Tibial nerve (tissue), 4 donors: Measurements from ENCODE around the gene SCAMP4. TPM values are rescaled to one million over a fixed set of nuclear protein-coding genes. Genes with fewer than 3 reads are reported as not detected.

ENCODE experiments used
- DNase-seq, 2 donors: peaks; one replicate each; pipeline ENCODE4 v3.0.0-alpha.2; 2019; ENCODE audit warnings: low spot score in 2 of 2
- H3K27ac ChIP-seq, 4 donors: fragments of 200-600 bp; sonication (generic) in 3 of 4; one replicate each; pipeline ENCODE4 v1.5.1; 2017 to 2019; ENCODE audit warnings: mild to moderate bottlenecking in 1 of 4
- H3K27me3 ChIP-seq, 2 donors: fragments of 200-600 bp; sonication (generic) in 1 of 2; one replicate each; pipeline versions ENCODE4 v1.5.1 to v1.6.0; 2017 to 2019
- H3K36me3 ChIP-seq, 3 donors: fragments of 200-600 bp; sonication (generic); one replicate each; pipeline ENCODE4 v1.5.1; 2018 to 2019
- H3K4me1 ChIP-seq, 4 donors: fragments of 200-600 bp; sonication (generic) in 3 of 4; one replicate each; pipeline ENCODE4 v1.5.1; 2017 to 2019
- H3K4me3 ChIP-seq, 4 donors: fragments of 200-600 bp; sonication (generic) in 3 of 4; one replicate each; pipeline ENCODE4 v1.5.1; 2017 to 2019; ENCODE audit warnings: mild to moderate bottlenecking in 1 of 4, moderate library complexity in 1 of 4
- H3K9me3 ChIP-seq, 4 donors: fragments of 200-600 bp; sonication (generic) in 3 of 4; one replicate each; pipeline ENCODE4 v1.5.1; 2017 to 2019
- CTCF ChIP-seq, 5 experiments: fragments of 200-600 bp in 3 of 5; fragments of 450-650 bp in 2 of 5; sonication (generic) in 3 of 5; IDR thresholded peaks; one replicate each; pipeline ENCODE4 v1.5.1; 2016 to 2019; ENCODE audit warnings: antibody characterized with exemption in 5 of 5, mild to moderate bottlenecking in 3 of 5, moderate library complexity in 2 of 5
- EP300 ChIP-seq, 2 donors: sonication (generic); formaldehyde crosslinking; IDR thresholded peaks; one replicate each; pipeline ENCODE4 v1.6.1; 2017; ENCODE audit warnings: antibody characterized with exemption in 2 of 2, mild to moderate bottlenecking in 1 of 2
- POLR2A ChIP-seq, 2 donors: fragments of 450-650 bp; IDR thresholded peaks; one replicate each; pipeline ENCODE4 v1.6.1; 2017; ENCODE audit warnings: antibody characterized with exemption in 2 of 2, mild to moderate bottlenecking in 2 of 2, moderate library complexity in 2 of 2
- WGBS, 2 donors: methylation state at CpG; one replicate each; pipeline ENCODE4 v1.1.5; 2018; 5-methylcytosine and 5-hydroxymethylcytosine counted together
- total RNA-seq, 4 donors: library from RNA; depleted of rRNA; stranded (reverse); fragments of >200 nt; gene quantifications; one replicate each; pipeline ENCODE4 v1.1.0, GENCODE V29; 2016

The SCAMP4 gene
- total RNA-seq, 4 donors from 2014 or later: 34.7 to 65.7 (median 56.2) TPM

GRCh38 chr19:1975162-1975480, 69.9 kb downstream of the SCAMP4 start:
- no peak for DNase-seq
- Histone ChIP-seq H3K4me3 (no peak overlapping the region), H3K27ac (no peak overlapping the region), H3K36me3 (peaks cover 0 to 73% (median 14%) of the 10 kb centered on the region in 3 donors), H3K27me3 (no peaks in the 10 kb centered on the region), H3K9me3 (no peaks in the 10 kb centered on the region), H3K4me1 (peaks cover 0 to 5% (median under 1%) of the 10 kb centered on the region in 4 donors)
- no peak for TF ChIP-seq POLR2A (IDR thresholded peaks at IDR 0.05)
- TF ChIP-seq EP300 (IDR thresholded peaks at IDR 0.05): no peak
- TF ChIP-seq CTCF (IDR thresholded peaks at IDR 0.05): no peak
- WGBS, 2 donors: 78 to 89% methylated on average over 15 to 20 of the region's 20 CpGs

Other genes with a start within 250 kb of the SCAMP4 start
- not detected for gene ONECUT3, start 151.9 kb upstream of the SCAMP4 start, total RNA-seq
- gene ATP8B3, start 93.1 kb upstream of the SCAMP4 start, total RNA-seq: 1 to 10 TPM in 2 of 4 donors, under 1 TPM in 2; 0.21 to 2.4 (median 1.2) TPM
- 10 to 100 TPM; 17.9 to 87.3 (median 31.1) TPM for gene REXO1, start 56.9 kb upstream of the SCAMP4 start, total RNA-seq
- 1 to 10 TPM; 4.6 to 8.4 (median 7.0) TPM for gene KLF16, start 41.8 kb upstream of the SCAMP4 start, total RNA-seq
- gene ABHD17A, start 19.9 kb upstream of the SCAMP4 start, total RNA-seq: 100 to 1,000 TPM; 127 to 165 (median 132) TPM
- 1 to 10 TPM; 2.4 to 8.7 (median 4.8) TPM for gene ADAT3, start within 50 bp of the SCAMP4 start, total RNA-seq
- gene CSNK1G2, start 35.8 kb downstream of the SCAMP4 start, total RNA-seq: 100 to 1,000 TPM in 1 of 4 donors, 10 to 100 TPM in 3; 38.9 to 132 (median 55.6) TPM
- gene BTBD2, start 110.3 kb downstream of the SCAMP4 start, total RNA-seq: 10 to 100 TPM; 54.0 to 94.5 (median 73.5) TPM
- 100 to 1,000 TPM; 126 to 265 (median 152) TPM for gene MKNK2, start 145.8 kb downstream of the SCAMP4 start, total RNA-seq
- 10 to 100 TPM; 31.7 to 70.8 (median 35.2) TPM for gene MOB3A, start 190.9 kb downstream of the SCAMP4 start, total RNA-seq
- 10 to 100 TPM; 28.6 to 46.3 (median 33.2) TPM for gene IZUMO4, start 191.5 kb downstream of the SCAMP4 start, total RNA-seq
- 100 to 1,000 TPM in 1 of 4 donors, 10 to 100 TPM in 3; 75.2 to 127 (median 83.3) TPM for gene AP3D1, start 246.2 kb downstream of the SCAMP4 start, total RNA-seq